Ishikawa (cell line): ENCODE data around the gene POLR3E.

Experiments
- CEBPB ChIP-seq: IDR thresholded peaks from 2 replicates; pipeline ENCODE4 v1.6.1; 2012
- CREB1 ChIP-seq: IDR thresholded peaks from 2 replicates; pipeline ENCODE4 v1.6.1; 2012; ENCODE audit warnings: low read depth
- EGR1 ChIP-seq: IDR thresholded peaks from 2 replicates; pipeline ENCODE4 v1.6.1; 2012
- EP300 ChIP-seq: IDR thresholded peaks from 2 replicates; pipeline ENCODE4 v1.6.1; 2012; ENCODE audit warnings: borderline replicate concordance
- FOXM1 ChIP-seq: IDR thresholded peaks from 2 replicates; pipeline ENCODE4 v1.6.1; 2012; ENCODE audit warnings: low read depth, borderline replicate concordance
- MAX ChIP-seq: IDR thresholded peaks from 2 replicates; pipeline ENCODE4 v1.6.1; 2012
- NFIC ChIP-seq: IDR thresholded peaks from 2 replicates; pipeline ENCODE4 v1.6.1; 2012
- RAD21 ChIP-seq: IDR thresholded peaks from 2 replicates; pipeline ENCODE4 v1.6.1; 2012; ENCODE audit warnings: low read depth
- REST ChIP-seq: IDR thresholded peaks from 2 replicates; pipeline ENCODE4 v1.6.1; 2012; ENCODE audit warnings: low read depth, mild to moderate bottlenecking
- TAF1 ChIP-seq: IDR thresholded peaks from 2 replicates; pipeline ENCODE4 v1.6.1; 2012; ENCODE audit warnings: low read depth, mild to moderate bottlenecking
- TCF12 ChIP-seq: IDR thresholded peaks from 2 replicates; pipeline ENCODE4 v1.6.1; 2012; ENCODE audit warnings: low read depth
- USF1 ChIP-seq: IDR thresholded peaks from 2 replicates; pipeline ENCODE4 v1.6.1; 2012
- YY1 ChIP-seq: IDR thresholded peaks from 2 replicates; pipeline ENCODE4 v1.6.1; 2012; ENCODE audit warnings: low read depth
- ZBTB7A ChIP-seq: IDR thresholded peaks from 2 replicates; pipeline ENCODE4 v1.6.1; 2012; ENCODE audit warnings: low read depth

- TF ChIP-seq RAD21: no peak
- no peak for TF ChIP-seq YY1
- no peak for TF ChIP-seq CREB1
- TF ChIP-seq REST: no peak
- TF ChIP-seq TCF12: no peak
- TF ChIP-seq CEBPB: no peak
- TF ChIP-seq EP300: no peak
- no peak for TF ChIP-seq USF1
- TF ChIP-seq TAF1: no peak
- no peak for TF ChIP-seq MAX
- no peak for TF ChIP-seq FOXM1
- no peak for TF ChIP-seq ZBTB7A
- TF ChIP-seq EGR1: no peak
- no peak for TF ChIP-seq NFIC
Observed at GRCh38 chr16:22272870-22273650, 24.1 kb upstream of the POLR3E start.
